Stimulated activated CD4-positive, alpha-beta T cell treated with anti-CD3 and anti-CD28 coated beads, Interleukin-15, amount 100 ng/mL, for 48 hours (primary cell): ENCODE results near the gene GALNT1.

Source experiments
- DNase-seq, 2 donors: peaks; one replicate each; pipeline ENCODE4 v3.0.0-alpha.2; 2020; ENCODE audit warnings: low read depth in 2 of 2

Gene GALNT1

DNA sequence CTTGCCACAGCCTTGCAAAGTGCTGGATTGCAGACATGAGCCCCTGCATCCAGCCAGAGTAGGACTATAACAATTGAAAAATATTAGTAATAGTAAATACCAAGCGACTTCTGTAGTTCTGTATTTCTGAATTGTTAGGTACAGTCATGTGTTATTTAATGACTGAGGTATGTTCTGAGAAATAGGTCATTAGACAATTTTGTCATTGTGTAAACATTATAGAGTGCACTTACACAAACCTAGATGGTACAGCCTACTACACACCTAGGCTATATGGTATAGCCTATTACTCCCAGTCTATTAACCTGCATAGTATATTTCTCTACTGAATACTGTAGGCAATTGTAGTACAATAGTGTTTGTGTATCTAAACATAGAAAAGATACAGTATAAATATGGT lies 92.1 kb downstream of the GALNT1 start:
- DNase-seq: no peak

DNA sequence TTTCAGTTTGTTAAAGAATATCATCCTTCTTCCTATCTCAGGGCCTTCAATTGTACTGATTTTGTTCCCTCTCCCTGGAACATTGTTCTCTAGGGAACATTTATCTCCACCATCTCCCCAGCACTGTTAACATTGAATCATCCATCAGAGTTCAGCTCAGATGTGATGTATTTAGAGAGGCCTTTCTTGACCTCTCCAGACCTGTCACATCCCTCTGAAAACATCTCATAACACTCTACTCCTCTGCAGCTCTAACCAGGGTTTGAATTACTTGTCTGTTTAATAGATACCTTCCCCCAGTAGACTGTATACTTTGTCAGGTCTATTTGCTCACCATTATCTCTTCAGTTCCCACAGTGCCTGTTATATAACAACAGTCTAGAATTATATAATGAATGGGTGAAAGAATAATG lies 98.6 kb downstream of the GALNT1 start:
- DNase-seq: no peak

DNA sequence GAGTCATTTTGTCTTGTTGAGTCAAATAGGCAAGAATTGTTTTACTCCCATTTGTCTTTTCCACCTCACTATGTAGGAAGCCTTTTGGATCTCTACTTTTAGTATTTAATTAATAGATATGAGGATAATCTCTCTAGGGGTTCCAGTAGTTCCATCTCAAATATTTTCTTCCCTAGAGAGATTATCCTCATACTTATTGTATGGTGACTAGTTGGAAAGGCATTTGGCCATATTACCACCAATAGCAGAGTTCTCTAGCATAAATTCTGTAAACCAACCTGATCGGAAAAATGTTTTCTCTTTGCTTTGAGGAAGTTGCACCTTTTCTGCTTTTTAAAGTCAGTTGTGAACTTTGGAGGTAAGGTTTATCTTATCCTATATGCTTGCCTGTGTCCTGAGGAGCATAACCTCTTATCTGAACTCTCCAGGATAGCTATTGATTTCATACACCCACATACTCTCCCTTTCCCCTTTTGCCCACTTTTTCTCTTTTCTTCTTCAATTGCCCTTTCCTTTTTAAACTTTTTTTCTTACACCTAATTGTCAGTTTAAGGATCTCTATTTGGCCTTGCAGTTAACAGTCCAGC lies 100.8 kb downstream of the GALNT1 start:
- DNase-seq: no peak

DNA sequence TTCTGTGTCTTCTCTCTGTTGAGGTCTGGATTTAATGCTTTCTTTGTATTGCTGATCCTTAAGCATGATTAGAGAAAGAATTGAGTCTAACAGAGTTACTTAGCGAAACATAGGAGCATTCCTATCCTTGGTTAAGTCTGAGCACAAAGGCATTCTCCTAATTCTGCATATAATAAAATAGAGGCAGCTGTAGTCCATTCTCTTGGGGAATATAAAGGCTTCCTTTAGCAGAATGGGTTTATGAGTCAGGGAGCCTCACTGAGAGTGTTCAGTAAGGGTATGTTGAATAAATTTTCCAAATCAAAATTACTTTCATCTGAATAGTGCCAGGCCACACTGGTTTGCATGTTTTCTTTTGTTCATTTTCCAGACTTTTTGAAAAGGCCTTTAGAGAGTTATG lies 101.5 kb downstream of the GALNT1 start:
- no peak for DNase-seq

DNA sequence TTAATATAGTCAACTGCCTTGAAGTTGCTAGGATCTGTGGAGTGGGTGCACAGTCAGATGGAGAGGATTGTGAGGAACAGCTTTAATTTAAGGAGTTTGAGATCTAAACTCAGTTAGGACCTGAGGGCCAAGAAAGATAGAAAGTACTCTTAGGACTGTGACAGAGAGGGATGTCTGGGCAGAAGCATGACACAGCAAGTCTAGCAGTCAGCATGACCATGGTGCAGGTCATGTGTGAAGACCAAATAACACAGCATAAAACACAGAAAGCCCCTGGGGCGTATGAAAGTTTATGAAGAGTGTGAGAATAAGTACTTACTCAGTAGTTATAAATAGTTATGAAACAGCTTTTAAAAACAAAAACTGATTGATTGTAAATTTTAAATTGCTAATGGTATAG lies 107.2 kb downstream of the GALNT1 start:
- DNase-seq: no peak

DNA sequence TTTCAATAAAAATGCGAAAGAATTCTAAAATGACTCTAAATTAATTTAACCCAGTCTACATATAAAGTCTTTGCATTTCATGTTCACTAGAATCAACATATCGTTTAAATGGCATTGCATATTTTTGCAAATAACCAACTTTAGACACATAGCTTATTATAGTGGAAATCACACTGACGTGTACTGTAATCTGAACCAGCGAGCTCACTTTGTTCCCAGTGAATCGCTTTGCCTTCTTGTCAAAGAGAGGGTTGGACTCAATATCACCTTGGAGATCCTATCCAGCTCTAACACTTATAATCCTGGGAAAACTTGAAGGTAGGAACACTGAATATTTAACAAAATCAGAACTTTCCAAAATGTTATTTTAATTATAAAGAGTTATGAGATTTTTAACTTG lies 108.2 kb downstream of the GALNT1 start:
- no peak for DNase-seq

DNA sequence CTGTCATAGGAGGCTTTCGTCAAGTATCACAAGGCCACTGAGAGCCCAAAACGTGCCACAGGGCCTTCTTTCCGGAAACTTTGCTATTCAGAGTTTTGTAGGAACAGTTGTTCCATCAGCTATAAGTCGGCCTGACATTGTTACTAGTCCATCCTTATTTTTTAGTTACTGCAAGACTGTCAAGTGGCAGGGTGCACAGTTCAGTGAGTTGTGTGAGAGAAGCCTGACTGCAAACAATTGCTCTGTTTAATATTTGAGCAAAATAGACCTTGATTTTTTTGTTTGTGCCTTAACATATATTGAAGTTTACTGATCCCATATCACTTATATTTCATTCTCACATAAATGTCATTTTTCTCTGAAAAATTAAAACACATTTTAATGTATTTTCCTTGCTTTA lies 110.1 kb downstream of the GALNT1 start:
- DNase-seq: no peak

DNA sequence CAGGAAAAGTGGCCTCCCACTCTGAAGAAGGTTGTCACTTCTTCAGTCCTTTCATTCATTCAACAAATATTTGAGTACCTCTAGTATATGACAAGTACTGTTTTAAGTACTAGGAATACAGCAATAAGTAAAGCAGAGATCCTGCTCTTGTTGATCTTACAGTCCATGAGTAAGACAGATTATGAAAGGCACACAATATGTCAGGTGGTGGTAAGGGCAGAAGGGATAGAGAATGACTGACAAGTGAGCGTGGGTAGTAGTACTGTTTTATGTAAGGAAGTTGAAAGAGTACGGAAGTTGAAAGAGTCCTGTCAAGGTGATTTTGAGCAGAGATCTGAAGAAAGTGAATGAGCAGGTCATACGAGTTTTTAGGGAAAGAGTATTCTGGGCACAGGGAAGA lies 111.3 kb downstream of the GALNT1 start:
- DNase-seq: no peak

DNA sequence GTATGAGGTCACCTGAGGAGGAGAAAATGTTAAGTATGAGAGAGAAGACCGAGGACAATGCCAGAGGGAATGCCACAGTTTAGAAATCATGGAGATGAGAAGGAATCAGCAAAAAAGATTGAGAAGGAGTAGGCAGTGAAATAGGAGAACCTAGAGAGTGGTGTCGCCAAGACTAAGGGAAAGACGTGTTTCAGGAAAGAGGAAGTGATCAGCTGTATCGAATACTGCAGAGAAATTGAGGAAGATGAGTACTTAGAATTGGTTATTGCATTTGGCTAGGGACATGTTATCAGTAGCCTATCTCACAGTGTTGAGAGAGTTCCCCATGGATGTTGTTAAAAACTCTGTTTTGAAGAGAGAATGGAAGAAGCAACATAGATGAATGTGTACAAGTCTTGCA lies 112.3 kb downstream of the GALNT1 start:
- DNase-seq: no peak

DNA sequence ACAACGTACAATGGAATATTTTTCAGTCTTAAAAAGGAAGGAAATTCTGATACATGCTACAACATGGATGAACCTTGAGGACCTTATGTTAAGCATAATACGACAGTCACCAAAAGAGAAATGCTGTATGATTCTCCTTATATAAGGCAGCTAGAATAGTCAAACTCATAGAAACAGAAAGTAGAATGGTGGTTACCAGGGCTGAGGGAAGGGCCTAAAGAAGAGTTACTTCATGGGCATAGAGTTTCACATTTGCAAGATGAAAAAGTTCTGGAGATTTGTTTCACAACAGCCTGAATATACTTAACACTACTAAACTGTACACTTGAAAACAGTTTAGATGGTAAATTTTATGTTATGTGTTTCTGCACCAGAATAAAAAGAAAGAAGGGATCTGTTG lies 113.3 kb downstream of the GALNT1 start:
- DNase-seq: no peak

DNA sequence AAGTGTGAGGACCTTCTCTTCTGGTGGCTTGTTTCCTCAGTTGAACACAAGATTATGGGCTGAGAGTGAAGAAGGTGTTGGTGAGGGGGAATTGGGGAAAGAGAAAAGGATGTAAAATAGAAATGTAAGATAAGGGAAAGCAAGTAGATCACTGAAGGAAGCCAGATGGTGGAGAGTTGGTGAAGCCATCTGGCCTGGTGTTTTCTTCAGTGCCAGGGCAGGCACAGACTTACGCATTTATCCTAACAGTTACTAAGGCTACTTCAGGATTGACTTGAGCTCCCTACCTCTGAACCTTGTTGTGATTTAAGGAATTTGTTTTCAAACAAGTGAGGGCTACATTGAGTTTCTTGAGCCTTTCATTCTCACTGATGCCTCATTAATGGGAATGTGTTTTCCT lies 113.8 kb downstream of the GALNT1 start:
- DNase-seq: no peak

DNA sequence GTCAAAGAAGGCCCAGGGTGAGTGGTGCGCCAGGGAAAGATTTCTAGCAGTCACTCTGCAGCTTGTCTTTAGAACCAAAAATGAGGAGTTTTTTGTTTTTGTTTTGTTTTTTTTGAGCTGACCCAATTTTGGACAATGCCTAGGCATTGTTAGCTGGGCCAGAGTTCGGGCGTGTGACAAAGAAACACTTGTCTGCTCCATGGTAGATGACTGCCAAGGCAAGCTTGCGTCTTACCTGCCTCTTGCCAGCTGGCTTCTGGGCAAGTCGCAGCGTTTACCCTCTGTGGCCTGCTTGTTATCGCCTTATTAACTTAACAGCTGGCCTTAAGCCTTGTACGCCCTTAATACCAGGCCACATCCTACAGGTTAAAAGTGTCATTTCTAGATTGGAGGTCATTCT lies 114.3 kb downstream of the GALNT1 start:
- DNase-seq: no peak

DNA sequence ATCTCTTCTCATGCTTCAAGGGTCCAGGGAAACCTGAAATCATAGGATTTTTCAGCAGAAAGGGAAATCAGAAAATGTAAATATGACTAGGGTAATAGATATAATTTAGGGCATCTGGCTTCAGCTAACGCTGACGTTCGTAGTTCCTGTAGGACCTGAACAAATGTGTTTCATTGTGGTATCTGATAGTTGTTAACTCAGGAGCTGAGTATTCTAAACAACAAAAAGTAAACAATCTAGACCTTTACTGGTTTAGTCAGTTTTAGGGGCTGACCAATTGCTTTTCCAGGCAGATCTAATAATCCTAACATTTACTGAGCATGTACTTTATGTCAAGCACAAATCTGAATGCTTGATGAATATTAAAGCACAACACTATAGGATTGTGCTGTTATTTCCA lies 114.8 kb downstream of the GALNT1 start:
- DNase-seq: no peak

DNA sequence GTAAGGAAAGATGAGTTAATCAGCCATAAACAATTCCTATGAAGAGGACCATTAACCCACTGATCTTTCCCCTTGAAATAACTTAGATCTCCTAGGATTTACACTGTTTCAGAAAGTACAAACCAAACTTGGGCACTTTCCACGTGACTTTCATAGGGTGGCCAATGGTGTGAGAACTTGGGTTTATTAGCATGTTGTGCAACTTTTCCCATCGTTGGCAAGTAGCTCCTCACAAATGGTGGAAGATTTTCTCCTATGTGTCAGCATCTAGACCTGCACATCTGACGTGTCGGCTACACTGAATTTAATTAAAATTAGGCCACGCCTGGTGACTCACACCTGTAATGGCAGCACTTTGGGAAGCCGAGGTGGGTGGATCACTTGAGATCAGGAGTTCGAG lies 116.3 kb downstream of the GALNT1 start:
- no peak for DNase-seq

DNA sequence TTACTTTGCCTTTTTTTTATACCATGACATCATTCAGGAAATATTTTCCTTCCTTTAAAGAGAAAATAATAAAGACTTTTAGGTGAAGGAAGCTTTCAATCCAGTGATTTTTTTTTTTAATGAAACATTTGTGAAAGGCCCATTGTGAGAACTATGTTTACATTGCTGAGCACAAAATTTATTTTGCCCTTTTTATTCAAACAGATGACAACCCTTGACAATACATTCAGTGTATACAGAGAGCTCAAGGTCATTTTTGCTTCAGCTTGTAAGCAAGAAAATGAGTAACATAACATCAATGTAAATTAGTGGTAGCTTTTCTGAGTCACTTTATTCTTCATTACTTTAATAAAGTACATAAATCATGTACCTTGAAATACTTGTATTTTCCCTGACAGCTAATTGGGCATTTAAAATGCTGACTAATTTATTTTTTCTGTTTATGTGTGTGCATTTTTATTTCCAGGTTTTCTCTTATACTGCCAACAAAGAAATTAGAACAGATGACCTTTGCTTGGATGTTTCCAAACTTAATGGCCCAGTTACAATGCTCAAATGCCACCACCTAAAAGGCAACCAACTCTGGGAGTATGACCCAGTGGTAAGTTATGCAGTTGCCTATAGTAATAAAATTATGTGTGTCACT lies 121.6 kb downstream of the GALNT1 start:
- DNase-seq: no peak

DNA sequence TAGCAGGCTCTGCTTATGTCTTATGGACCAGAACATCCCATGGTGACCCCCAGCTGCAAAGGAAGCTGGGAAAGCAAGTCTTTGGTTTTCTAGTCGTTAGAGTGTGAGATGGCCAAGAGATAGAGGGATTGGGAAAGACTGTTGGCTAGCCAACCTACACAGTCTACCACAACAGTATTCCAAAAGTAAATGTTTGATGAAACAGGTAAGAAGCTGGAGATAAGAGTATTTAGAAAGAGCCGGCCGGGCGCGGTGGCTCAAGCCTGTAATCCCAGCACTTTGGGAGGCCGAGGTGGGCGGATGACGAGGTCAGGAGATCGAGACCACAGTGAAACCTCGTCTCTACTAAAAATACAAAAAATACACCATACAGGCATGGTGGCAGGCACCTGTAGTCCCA lies 124.4 kb downstream of the GALNT1 start:
- DNase-seq: no peak

DNA sequence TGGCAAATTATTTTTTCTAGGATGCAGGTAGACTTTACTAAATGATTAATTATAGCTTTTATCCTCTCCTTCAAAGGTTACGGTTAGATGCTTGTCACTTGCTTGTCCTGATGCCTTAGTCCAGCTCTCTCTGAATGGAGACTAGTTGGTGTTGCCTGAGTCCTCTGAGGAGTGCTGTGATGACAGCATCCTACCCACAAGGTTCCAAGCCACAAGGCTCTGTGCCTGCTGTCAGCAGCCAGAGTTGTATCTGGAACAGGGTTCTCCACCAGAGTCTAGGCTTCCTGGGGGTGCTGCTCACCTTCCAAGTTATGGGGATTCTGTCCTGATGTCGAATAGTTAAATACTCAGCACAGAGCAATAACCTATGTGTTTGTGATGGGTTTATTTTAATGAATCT lies 125.7 kb downstream of the GALNT1 start:
- no peak for DNase-seq

DNA sequence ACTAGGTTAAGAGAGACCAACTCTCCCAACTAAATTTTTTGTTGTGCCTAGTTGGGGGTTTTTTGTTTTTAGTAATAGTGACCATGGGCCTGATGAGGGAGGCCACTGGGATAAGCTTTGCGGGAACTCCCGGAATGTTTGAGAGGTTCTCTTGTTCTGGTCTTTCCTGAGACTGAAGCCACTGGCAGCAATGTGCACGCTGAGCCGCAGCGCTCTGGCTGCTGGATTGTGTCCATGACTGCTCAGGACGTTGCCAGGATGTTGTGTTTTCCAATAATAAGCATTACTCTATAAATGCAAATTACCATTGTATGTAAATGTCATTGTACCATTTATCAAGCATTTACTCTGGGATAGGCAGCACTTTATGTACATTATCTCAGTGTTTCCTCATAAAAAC lies 126.1 kb downstream of the GALNT1 start:
- no peak for DNase-seq

DNA sequence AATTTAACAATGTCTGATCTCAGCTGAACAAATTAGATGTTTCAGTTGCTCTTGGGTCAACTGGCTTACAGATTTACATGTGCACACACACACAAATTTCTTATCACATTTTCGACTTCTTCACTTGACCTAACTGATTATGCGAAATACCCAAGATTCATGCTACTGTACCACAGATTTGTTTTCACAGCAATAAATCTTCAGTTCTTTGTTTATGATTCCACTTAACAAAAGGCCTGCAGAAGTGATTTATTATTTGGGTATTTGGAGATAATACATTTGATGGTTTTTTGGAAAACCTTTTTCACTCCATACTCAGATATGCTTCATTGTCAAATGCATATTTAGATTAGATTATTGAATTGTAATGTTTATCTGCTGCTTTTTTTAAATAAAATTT lies 129.0 kb downstream of the GALNT1 start:
- no peak for DNase-seq

DNA sequence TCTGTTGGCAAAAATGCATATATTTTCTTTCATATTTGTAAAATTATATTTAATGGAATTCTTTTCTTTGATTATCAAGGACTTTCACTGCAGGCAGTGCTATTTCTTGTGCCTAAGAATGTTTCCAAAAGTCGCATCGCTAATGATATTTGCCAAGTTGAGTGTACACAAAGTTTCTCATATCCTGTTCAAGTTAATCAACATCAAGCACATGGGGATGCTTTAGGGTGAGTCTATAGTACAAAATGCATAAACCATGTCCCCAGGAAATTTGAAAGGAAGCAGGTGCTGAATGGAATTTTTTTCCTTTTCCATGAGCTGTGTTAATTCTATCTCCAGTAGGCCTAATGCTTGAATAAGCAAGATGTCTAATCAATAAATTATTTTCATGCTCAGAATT lies 129.7 kb downstream of the GALNT1 start:
- no peak for DNase-seq

DNA sequence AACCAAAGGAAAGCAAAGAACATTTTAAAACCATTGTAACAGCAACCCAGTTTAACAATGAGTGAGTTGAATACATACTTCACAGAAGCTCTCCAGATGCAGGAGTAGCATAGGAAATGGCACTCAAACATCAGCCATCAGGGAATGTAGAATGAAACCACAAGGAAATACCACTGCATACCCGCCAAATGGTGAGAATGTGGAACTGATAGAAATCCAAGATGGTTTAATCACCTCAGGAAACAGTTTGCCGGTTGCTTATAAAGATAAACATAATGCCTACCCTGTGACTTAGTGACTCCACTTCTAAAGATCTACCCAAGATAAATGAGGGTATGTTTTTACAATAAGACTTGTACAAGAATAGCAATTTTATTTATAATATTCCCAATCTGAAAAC lies 132.0 kb downstream of the GALNT1 start:
- DNase-seq: no peak

DNA sequence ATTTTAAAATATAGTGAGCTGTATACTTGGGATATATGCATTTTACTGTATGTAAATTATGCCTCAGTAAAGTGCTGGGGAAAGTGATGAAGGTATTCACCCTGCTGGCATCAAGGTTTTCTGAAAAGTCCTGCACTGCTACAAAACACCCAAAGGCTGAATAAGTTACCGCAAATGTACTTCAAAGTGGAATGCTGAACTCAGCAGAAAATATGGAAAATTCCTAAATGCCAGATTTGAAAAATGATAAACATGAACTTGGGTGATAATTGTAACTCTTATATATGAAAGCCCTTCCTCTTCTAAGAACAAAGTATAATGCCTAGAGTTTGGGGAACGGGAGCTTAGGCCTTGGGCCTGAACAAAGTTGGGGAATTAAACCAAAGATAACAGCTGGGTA lies 133.0 kb downstream of the GALNT1 start:
- DNase-seq: no peak

DNA sequence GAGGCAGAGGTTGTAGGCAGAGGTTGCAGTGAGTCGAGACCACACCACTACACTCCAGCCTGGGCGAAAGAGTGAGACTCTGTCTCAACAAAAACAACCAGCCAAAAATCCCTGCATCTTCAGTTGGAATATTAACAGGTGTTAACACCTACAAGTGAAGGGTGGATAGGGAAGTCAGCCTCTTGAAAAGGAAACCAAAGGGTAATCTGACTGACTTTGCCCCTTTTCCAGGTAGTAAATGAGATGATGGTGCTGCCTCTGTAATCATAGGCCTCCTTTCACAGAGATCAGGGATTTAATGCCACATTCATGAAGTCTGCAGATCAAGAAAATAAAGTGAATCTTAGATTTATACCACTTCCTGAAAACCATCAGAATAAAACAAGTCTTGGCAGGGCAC lies 133.6 kb downstream of the GALNT1 start:
- DNase-seq: no peak

DNA sequence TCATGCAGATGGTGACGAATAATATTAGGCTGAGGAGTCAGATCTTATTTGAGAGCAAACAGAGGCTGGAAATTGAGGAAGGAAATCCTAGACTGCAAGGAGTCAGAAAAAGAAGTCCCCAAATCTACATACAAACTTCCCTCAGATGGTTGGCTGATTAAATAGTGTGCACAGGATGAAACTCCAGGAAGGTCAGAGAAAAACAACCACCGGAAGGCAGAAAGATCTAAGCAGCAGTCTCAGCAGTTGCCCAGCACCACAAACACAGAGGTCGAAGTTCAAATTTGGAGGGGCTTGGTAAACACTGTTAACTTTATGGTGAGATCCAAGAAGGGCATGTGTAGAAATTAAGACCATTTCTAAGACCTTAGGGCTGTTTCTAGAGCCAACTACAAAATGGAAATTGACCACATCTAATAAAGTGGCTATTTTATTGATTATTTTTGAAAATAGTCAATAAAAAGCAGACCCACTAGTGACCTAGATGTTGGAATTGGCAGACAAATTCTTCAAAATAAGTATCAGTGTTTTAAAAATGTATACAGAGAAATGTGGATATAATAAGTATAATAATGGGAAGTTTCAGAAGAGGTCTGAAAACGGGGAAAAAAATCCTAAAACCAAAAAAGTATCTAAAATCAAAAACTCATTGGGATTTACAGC lies 134.8 kb downstream of the GALNT1 start:
- no peak for DNase-seq
